GM19351 (cell line): ENCODE measurements around the gene PPM1E.
"Not testable (repeated sequence)": the region's sequence is repeated elsewhere in the genome, so short reads cannot be mapped to it uniquely, and the experiment has no call there.

ENCODE experiments used
- ATAC-seq: cut with Tn5 transposase; IDR thresholded peaks from one replicate; pipeline ENCODE4 v1.9.1; 2021; ENCODE audit warnings: mild to moderate bottlenecking, moderate library complexity; ENCODE audit not compliant: unreplicated experiment

Gene PPM1E

GRCh38 chr17:58944166-58944565 lies 188.5 kb downstream of the PPM1E start:
- ATAC-seq, result no peak

- no peak for ATAC-seq
These were observed 191.8 kb downstream of the PPM1E start for GRCh38 chr17:58947411-58947810.

- ATAC-seq, result no peak
These were observed 192.2 kb downstream of the PPM1E start for GRCh38 chr17:58947824-58948223.

GRCh38 chr17:58954358-58954757 lies 198.7 kb downstream of the PPM1E start:
- not testable (repeated sequence) for ATAC-seq

GRCh38 chr17:58956997-58957724 lies 201.5 kb downstream of the PPM1E start:
- ATAC-seq, result no peak

GRCh38 chr17:58957725-58958073 lies 202.0 kb downstream of the PPM1E start:
- not testable (repeated sequence) for ATAC-seq

- no peak for ATAC-seq
These were observed 204.4 kb downstream of the PPM1E start for GRCh38 chr17:58960068-58960467.

- no peak for ATAC-seq
These were observed 209.6 kb downstream of the PPM1E start for GRCh38 chr17:58965221-58965620.

GRCh38 chr17:58966208-58966607 lies 210.6 kb downstream of the PPM1E start:
- no peak for ATAC-seq

- no peak for ATAC-seq
These were observed 212.9 kb downstream of the PPM1E start for GRCh38 chr17:58968426-58969061.

GRCh38 chr17:58969156-58969555 lies 213.5 kb downstream of the PPM1E start:
- no peak for ATAC-seq

- no peak for ATAC-seq
These were observed 214.0 kb downstream of the PPM1E start for GRCh38 chr17:58969612-58970011.

GRCh38 chr17:58970609-58971450 lies 215.2 kb downstream of the PPM1E start:
- ATAC-seq, result no peak

- no peak for ATAC-seq
These were observed 218.7 kb downstream of the PPM1E start for GRCh38 chr17:58974354-58974753.

- no peak for ATAC-seq
These were observed 220.9 kb downstream of the PPM1E start for GRCh38 chr17:58976541-58976940.

- ATAC-seq, result no peak
These were observed 225.2 kb downstream of the PPM1E start for GRCh38 chr17:58980706-58981481.

GRCh38 chr17:58982626-58983025 lies 227.0 kb downstream of the PPM1E start:
- ATAC-seq, result no peak

- ATAC-seq, result no peak
These were observed 229.7 kb downstream of the PPM1E start for GRCh38 chr17:58985367-58985766.

- ATAC-seq, result no peak
These were observed 230.3 kb downstream of the PPM1E start for GRCh38 chr17:58985971-58986370.

GRCh38 chr17:58989629-58990028 lies 234.0 kb downstream of the PPM1E start:
- no peak for ATAC-seq

- peak; percentile 65 for ATAC-seq
These were observed 236.2 kb downstream of the PPM1E start for GRCh38 chr17:58991718-58992331.
